ENCODE data around the gene ZNF823.

- TF ChIP-seq REST (IDR thresholded peaks at IDR 0.05), result no peak
- TF ChIP-seq MAX (IDR thresholded peaks at IDR 0.05), result no peak
- TF ChIP-seq CTCF (IDR thresholded peaks at IDR 0.05; ENCODE audit: low read depth, low read length, missing input control), result no peak
- TF ChIP-seq TAF1 (conservative IDR thresholded peaks at IDR 0.05), result no peak
- no peak for TF ChIP-seq FOXA1 (IDR thresholded peaks at IDR 0.05)
- no peak for TF ChIP-seq EGR1 (IDR thresholded peaks at IDR 0.05; ENCODE audit: low read depth in 2 of 2)
- TF ChIP-seq SP1 (IDR thresholded peaks at IDR 0.05), result no peak
- TF ChIP-seq GABPA (IDR thresholded peaks at IDR 0.05 in 1 of 2, conservative IDR thresholded peaks at IDR 0.05 in 1 of 2), result no peak
- no peak for TF ChIP-seq RAD21 (IDR thresholded peaks at IDR 0.05)
- TF ChIP-seq JUND (IDR thresholded peaks at IDR 0.05), result no peak
- TF ChIP-seq ATF3 (IDR thresholded peaks at IDR 0.05), result no peak
- TF ChIP-seq RXRA (IDR thresholded peaks at IDR 0.05), result no peak
- TF ChIP-seq YY1 (IDR thresholded peaks at IDR 0.05), result no peak
Measured at GRCh38 chr19:11784356-11784755, 45.6 kb upstream of the ZNF823 start.
